Heart right ventricle (tissue), 16 donors: ENCODE data around the gene SFSWAP. TPM values are rescaled to one million over a fixed set of nuclear protein-coding genes. Genes with fewer than 3 reads are reported as not detected.
"Not testable (repeated sequence)": the region's sequence is repeated elsewhere in the genome, so short reads cannot be mapped to it uniquely, and the experiment has no call there.

Source experiments
- ATAC-seq, 8 donors: fragments of 200-7000 bp; cut with Tn5 transposase; one replicate each; pipeline ENCODE4 v1.9.1; 2020; ENCODE audit warnings: mild to moderate bottlenecking in 8 of 8, moderate library complexity in 8 of 8, moderate number of reproducible peaks in 1 of 8
- DNase-seq, 2 donors: peaks; one replicate each; pipeline ENCODE4 v3.0.0-alpha.2; 2020
- H3K27ac ChIP-seq, 10 donors: fragments of 200-600 bp; sonication (generic) in 2 of 10; one replicate each; pipeline versions ENCODE4 v1.5.0 to v1.8.0; 2020 to 2022; ENCODE audit warnings: mild to moderate bottlenecking in 3 of 10
- H3K27me3 ChIP-seq, 7 donors: fragments of 200-600 bp; one replicate each; pipeline ENCODE4 v1.8.0; 2021 to 2022; ENCODE audit warnings: mild to moderate bottlenecking in 2 of 7
- H3K36me3 ChIP-seq, 9 donors: fragments of 200-600 bp; sonication (generic) in 1 of 9; one replicate each; pipeline versions ENCODE4 v1.5.0 to v1.8.0; 2020 to 2022; ENCODE audit warnings: mild to moderate bottlenecking in 2 of 9
- H3K4me1 ChIP-seq, 9 donors: fragments of 200-600 bp; sonication (generic) in 1 of 9; one replicate each; pipeline versions ENCODE4 v1.5.0 to v1.8.0; 2020 to 2022; ENCODE audit warnings: mild to moderate bottlenecking in 4 of 9
- H3K4me3 ChIP-seq, 10 donors: fragments of 200-600 bp; sonication (generic) in 2 of 10; one replicate each; pipeline versions ENCODE4 v1.5.0 to v1.8.0; 2020 to 2022; ENCODE audit warnings: mild to moderate bottlenecking in 7 of 10, moderate library complexity in 2 of 10
- H3K9me3 ChIP-seq, 11 donors: fragments of 200-600 bp in 10 of 11; sonication (generic) in 2 of 11; one replicate each; pipeline versions ENCODE4 v1.5.0 to v1.8.0; 2013 to 2022; ENCODE audit warnings: mild to moderate bottlenecking in 2 of 11, control low read depth in 1 of 11, moderate library complexity in 1 of 11
- CTCF ChIP-seq, 9 donors: fragments of 200-600 bp; sonication (generic) in 2 of 9; IDR thresholded peaks; one replicate each; pipeline versions ENCODE4 v1.5.0 to v1.8.0; 2021 to 2022; ENCODE audit warnings: antibody characterized with exemption in 9 of 9, mild to moderate bottlenecking in 5 of 9, moderate library complexity in 1 of 9
- WGBS, 2 donors: extraction: QIAGEN DNeasy Blood & Tissue Kit; methylation state at CpG; one replicate each; pipeline ENCODE4 v1.1.7; 2013; ENCODE audit warnings: inconsistent platforms in 1 of 2; 5-methylcytosine and 5-hydroxymethylcytosine counted together
- intact Hi-C, 10 donors: fragments of 100-400 bp; cut with DNase I; formaldehyde crosslinking; loops; one replicate each; pipeline versions ENCODE4 v1.11.1 to v1.14.2; 2022
- polyA plus RNA-seq, 2 donors: library from polyadenylated mRNA; stranded (reverse); fragments of 200-250 nt; gene quantifications; one replicate each; pipeline ENCODE4 v1.2.3, GENCODE V29; 2013
- total RNA-seq, 10 donors: library from RNA; stranded (reverse); fragmentation: NEBNext Ultra II Directional in 3 of 10; extraction: Animal tissue kit (Norgen Biotek cat#: 25700) in 3 of 10; gene quantifications; one replicate each; pipeline versions ENCODE4 v1.2.1 to v1.2.4, GENCODE V29; 2021 to 2023
- donor health status: Arrhythmogenic right ventricular cardiomyopathy.
- donor health status: ischemic (EF 13 %, LVEDD 7.1; RV severe dilation, severe dysfunction).
- donor health status: healthy with polysubstance abuse.
- donor health status: DM: no; HTN: yes; CAD: no.
- donor health status: DM: no; HTN: no; CAD: no.
- donor health status: ischemic (EF 25% LVEDD 6.9; RV normal size, moderate dysfunction).
- donor health status: ischemic (EF 25% LVEDD 5.7; RV mildly dilated, moderate dysfunction).
- donor health status: healthy.
- donor health status: DM: yes; HTN: yes; CAD: no.
- donor health status: Ischemic cardiomyopathy.
- donor health status: ischemic (EF 35%, LVEDD 5.7; RV mildly dilated, moderate dysfunction).
- donor health status: nonischemic (EF 11% LVEDD 7.7; RV severe dilation, severe dysfunction).
- donor health status: DM: yes; HTN: yes; CAD: no.
- donor health status: PGD.
- donor health status: ischemic (EF 29% LVEDD 5.4; RV normal size, mild dysfunction).
- donor health status: nonischemic (EF 23%, LVEDD 6.1; RV moderate dilation, normal function).

Gene SFSWAP
- total and polyA plus RNA-seq, 12 donors, result 14.5 to 34.1 (median 19.6) TPM

- H3K36me3 ChIP-seq, result no peaks in the 10 kb centered on the region
- TF ChIP-seq CTCF (IDR thresholded peaks at IDR 0.05), result no peak
- H3K27ac ChIP-seq, result no peak overlapping the region
- intact Hi-C loops, result no loop called here
- no peak for ATAC-seq
- 79 to 88% methylated on average over 7 of the region's 7 CpGs for WGBS, 2 donors
- H3K9me3 ChIP-seq, result peaks cover 0 to 12% (median 0%) of the 10 kb centered on the region in 11 donors
- H3K4me3 ChIP-seq, result no peak overlapping the region
- peaks cover 0 to 10% (median 0%) of the 10 kb centered on the region in 9 donors for H3K4me1 ChIP-seq
- H3K27me3 ChIP-seq, result peaks cover 4 to 45% (median 9%) of the 10 kb centered on the region in 7 donors
- DNase-seq, result no peak
These were observed 34.3 kb upstream of the SFSWAP start for GRCh38 chr12:131676544-131676943.

GRCh38 chr12:131677067-131677466 is 33.8 kb upstream of the SFSWAP start:
- WGBS, 2 donors, result 68 to 79% methylated on average over 4 to 6 of the region's 6 CpGs
- ATAC-seq, result not testable (repeated sequence)
- H3K27me3 ChIP-seq, result peaks cover 4 to 44% (median 9%) of the 10 kb centered on the region in 7 donors

GRCh38 chr12:131677699-131678098 is 33.2 kb upstream of the SFSWAP start:
- DNase-seq, result no peak
- TF ChIP-seq CTCF (IDR thresholded peaks at IDR 0.05), result no peak
- H3K36me3 ChIP-seq, result no peaks in the 10 kb centered on the region
- 81 to 85% methylated on average over 15 of the region's 15 CpGs for WGBS, 2 donors
- ATAC-seq, result no peak
- peaks cover 0 to 12% (median 0%) of the 10 kb centered on the region in 11 donors for H3K9me3 ChIP-seq
- peaks cover 4 to 43% (median 9%) of the 10 kb centered on the region in 7 donors for H3K27me3 ChIP-seq
- peaks cover 0 to 10% (median 0%) of the 10 kb centered on the region in 9 donors for H3K4me1 ChIP-seq
- no peak overlapping the region for H3K27ac ChIP-seq
- intact Hi-C loops, result no loop called here
- no peak overlapping the region for H3K4me3 ChIP-seq

More at GRCh38 chr12:131677067-131677466, 33.8 kb upstream of the SFSWAP start:
- intact Hi-C loops, H3K4me3 ChIP-seq, H3K27ac ChIP-seq, DNase-seq, H3K36me3 ChIP-seq: not testable (repeated sequence)
- peaks cover 0 to 12% (median 0%) of the 10 kb centered on the region in 11 donors for H3K9me3 ChIP-seq
- peaks cover 0 to 10% (median 0%) of the 10 kb centered on the region in 9 donors for H3K4me1 ChIP-seq

- H3K4me1 ChIP-seq, H3K4me3 ChIP-seq, intact Hi-C loops, H3K36me3 ChIP-seq, DNase-seq, ATAC-seq, H3K27ac ChIP-seq: not testable (repeated sequence)
- 82 to 85% methylated on average over 25 to 27 of the region's 29 CpGs for WGBS, 2 donors
- Histone ChIP-seq H3K27me3 (peaks cover 4 to 40% (median 9%) of the 10 kb centered on the region in 7 donors), H3K9me3 (peaks cover 0 to 12% (median 0%) of the 10 kb centered on the region in 11 donors)
These were observed 32.3 kb upstream of the SFSWAP start for GRCh38 chr12:131678389-131679181.

- H3K27ac ChIP-seq, H3K4me1 ChIP-seq, H3K4me3 ChIP-seq, intact Hi-C loops, H3K36me3 ChIP-seq, H3K9me3 ChIP-seq, ATAC-seq, DNase-seq: not testable (repeated sequence)
- H3K27me3 ChIP-seq, result peaks cover 4 to 40% (median 9%) of the 10 kb centered on the region in 7 donors
- 71 to 81% methylated on average over 3 to 4 of the region's 16 CpGs for WGBS, 2 donors
These were observed 31.7 kb upstream of the SFSWAP start for GRCh38 chr12:131679186-131679585.

GRCh38 chr12:131679816-131680215 is 31.1 kb upstream of the SFSWAP start:
- H3K4me1 ChIP-seq, H3K4me3 ChIP-seq, ATAC-seq, H3K36me3 ChIP-seq, DNase-seq, intact Hi-C loops, H3K9me3 ChIP-seq, H3K27ac ChIP-seq: not testable (repeated sequence)
- peaks cover 4 to 35% (median 9%) of the 10 kb centered on the region in 7 donors for H3K27me3 ChIP-seq
- 66 to 71% methylated on average over 10 to 11 of the region's 23 CpGs for WGBS, 2 donors

- 71 to 75% methylated on average over 15 of the region's 18 CpGs for WGBS, 2 donors
- H3K36me3 ChIP-seq, ATAC-seq, DNase-seq, H3K27ac ChIP-seq, intact Hi-C loops, H3K4me1 ChIP-seq, H3K9me3 ChIP-seq, H3K4me3 ChIP-seq: not testable (repeated sequence)
- peaks cover 4 to 30% (median 9%) of the 10 kb centered on the region in 7 donors for H3K27me3 ChIP-seq
These were observed 30.3 kb upstream of the SFSWAP start for GRCh38 chr12:131680392-131681256.
